RWPE2 (cell line): ENCODE measurements around the gene AGMO.

Experiments
- ATAC-seq: fragments of 200-7000 bp; cut with Tn5 transposase; 3 replicates; pipeline ENCODE4 v1.9.1; 2021; ENCODE audit warnings: low read depth
- DNase-seq: peaks from one replicate; pipeline ENCODE4 v3.0.0-alpha.2; 2020; ENCODE audit warnings: low spot score
- H3K27ac ChIP-seq: fragments of 450-650 bp; 2 replicates; pipeline ENCODE4 v1.5.1; 2017; ENCODE audit warnings: mild to moderate bottlenecking; ENCODE audit not compliant: poor library complexity, severe bottlenecking
- H3K27me3 ChIP-seq: fragments of 250-450 bp; sonication (Bioruptor Pico); 2 replicates; pipeline ENCODE4 v1.5.1; 2021; ENCODE audit warnings: mild to moderate bottlenecking, moderate library complexity; ENCODE audit not compliant: insufficient read depth, poor library complexity, severe bottlenecking
- H3K36me3 ChIP-seq: fragments of 250-450 bp; sonication (Bioruptor Pico); 2 replicates; pipeline ENCODE4 v1.5.1; 2020; ENCODE audit warnings: low read depth, mild to moderate bottlenecking, moderate library complexity
- H3K4me1 ChIP-seq: fragments of 250-450 bp; sonication (Bioruptor Pico); 2 replicates; pipeline ENCODE4 v1.5.1; 2021; ENCODE audit warnings: mild to moderate bottlenecking, moderate library complexity; ENCODE audit not compliant: insufficient read depth, poor library complexity, severe bottlenecking
- H3K4me3 ChIP-seq: fragments of 250-450 bp; sonication (Bioruptor Pico); 2 replicates; pipeline ENCODE4 v1.5.1; 2021; ENCODE audit warnings: mild to moderate bottlenecking, moderate library complexity; ENCODE audit not compliant: severe bottlenecking
- H3K9me3 ChIP-seq: fragments of 250-450 bp; sonication (Bioruptor Pico); 2 replicates; pipeline ENCODE4 v1.5.1; 2021; ENCODE audit warnings: mild to moderate bottlenecking, moderate library complexity; ENCODE audit not compliant: severe bottlenecking
- TF ChIP-seq, protein P1 (sequence below): fragments of 450-650 bp; IDR thresholded peaks from one replicate; pipeline ENCODE4 v1.5.1; 2017; ENCODE audit warnings: mild to moderate bottlenecking, moderate library complexity; ENCODE audit not compliant: poor library complexity, severe bottlenecking

The AGMO gene

GRCh38 chr7:15213093-15213492 lies 348.7 kb downstream of the AGMO start:
- Histone ChIP-seq H3K27ac (no peak overlapping the region), H3K9me3 (no peaks in the 10 kb centered on the region), H3K4me3 (no peak overlapping the region), H3K36me3 (no peaks in the 10 kb centered on the region), H3K27me3 (peaks cover 6% of the 10 kb centered on the region), H3K4me1 (no peaks in the 10 kb centered on the region)
- TF ChIP-seq, protein P1, sequence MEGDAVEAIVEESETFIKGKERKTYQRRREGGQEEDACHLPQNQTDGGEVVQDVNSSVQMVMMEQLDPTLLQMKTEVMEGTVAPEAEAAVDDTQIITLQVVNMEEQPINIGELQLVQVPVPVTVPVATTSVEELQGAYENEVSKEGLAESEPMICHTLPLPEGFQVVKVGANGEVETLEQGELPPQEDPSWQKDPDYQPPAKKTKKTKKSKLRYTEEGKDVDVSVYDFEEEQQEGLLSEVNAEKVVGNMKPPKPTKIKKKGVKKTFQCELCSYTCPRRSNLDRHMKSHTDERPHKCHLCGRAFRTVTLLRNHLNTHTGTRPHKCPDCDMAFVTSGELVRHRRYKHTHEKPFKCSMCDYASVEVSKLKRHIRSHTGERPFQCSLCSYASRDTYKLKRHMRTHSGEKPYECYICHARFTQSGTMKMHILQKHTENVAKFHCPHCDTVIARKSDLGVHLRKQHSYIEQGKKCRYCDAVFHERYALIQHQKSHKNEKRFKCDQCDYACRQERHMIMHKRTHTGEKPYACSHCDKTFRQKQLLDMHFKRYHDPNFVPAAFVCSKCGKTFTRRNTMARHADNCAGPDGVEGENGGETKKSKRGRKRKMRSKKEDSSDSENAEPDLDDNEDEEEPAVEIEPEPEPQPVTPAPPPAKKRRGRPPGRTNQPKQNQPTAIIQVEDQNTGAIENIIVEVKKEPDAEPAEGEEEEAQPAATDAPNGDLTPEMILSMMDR = no peak
- no peak for DNase-seq
- ATAC-seq = no peak

DNA sequence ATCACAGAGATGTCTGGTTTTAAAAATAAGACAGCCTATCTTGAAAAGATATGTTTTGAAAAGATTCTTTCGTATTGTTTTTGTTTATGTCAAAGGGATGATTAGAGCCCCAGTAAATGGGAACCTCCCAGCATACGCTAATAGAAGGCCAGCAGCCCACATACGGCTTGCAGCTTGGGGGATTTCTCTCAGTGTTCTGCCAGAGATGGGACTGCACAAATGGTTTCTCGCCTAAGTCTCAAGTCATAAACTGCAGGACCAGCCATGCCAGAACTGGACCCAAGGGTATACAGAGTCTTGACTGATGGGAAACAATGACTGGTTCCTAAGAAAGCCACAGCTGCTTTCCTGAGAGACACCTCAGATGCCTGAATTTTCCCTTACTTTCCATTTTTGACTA lies 352.4 kb downstream of the AGMO start:
- TF ChIP-seq, protein P1 = no peak
- no peaks in the 10 kb centered on the region for H3K9me3 ChIP-seq
- no peak for DNase-seq
- H3K4me3 ChIP-seq = no peak overlapping the region
- no peaks in the 10 kb centered on the region for H3K4me1 ChIP-seq
- no peak for ATAC-seq
- no peak overlapping the region for H3K27ac ChIP-seq
- no peaks in the 10 kb centered on the region for H3K36me3 ChIP-seq
- H3K27me3 ChIP-seq = no peaks in the 10 kb centered on the region

DNA sequence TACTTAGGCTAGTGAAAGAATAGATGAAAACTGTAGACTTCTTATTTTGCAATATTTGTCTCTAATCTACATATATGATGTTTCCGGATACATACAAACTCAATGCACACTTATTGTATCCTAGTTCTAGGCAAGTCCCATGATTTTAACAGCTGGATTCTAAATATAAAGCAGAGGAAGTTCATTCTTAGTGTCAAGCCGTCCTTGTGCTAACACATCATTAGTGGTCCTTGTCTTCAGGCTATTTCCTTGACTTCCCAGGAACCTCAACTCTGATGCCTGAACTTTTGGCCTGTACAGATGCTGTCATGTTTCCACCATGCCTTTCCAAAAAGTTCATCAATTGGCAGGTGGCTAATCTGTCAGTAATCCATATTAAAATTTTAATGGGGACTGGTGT lies 357.4 kb downstream of the AGMO start:
- no peaks in the 10 kb centered on the region for H3K4me1 ChIP-seq
- H3K27ac ChIP-seq = no peak overlapping the region
- H3K9me3 ChIP-seq = peaks cover 2% of the 10 kb centered on the region
- H3K4me3 ChIP-seq = no peak overlapping the region
- TF ChIP-seq, protein P1 = no peak
- DNase-seq (no peak), ATAC-seq (no peak)
- H3K27me3 ChIP-seq = no peaks in the 10 kb centered on the region
- H3K36me3 ChIP-seq = no peaks in the 10 kb centered on the region

DNA sequence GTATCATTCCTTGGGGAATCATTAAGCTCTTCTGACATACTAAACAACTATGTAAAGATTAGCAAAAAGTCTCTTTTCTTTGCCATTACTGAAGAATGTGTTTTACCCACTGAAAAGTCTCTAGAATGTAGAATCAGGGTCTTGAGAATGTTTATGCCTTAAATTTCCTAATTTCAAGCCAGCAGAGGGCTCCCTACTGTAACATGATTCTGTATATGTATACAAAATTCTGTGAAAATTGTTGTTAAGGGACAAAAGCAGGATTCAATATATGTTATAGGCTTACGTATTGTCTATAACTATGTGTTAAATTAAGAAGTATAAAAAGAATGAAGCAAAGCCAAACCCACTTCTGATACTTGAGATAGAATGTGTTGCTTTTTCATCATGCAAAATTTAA lies 362.3 kb downstream of the AGMO start:
- Histone ChIP-seq H3K27ac (no peak overlapping the region), H3K36me3 (no peaks in the 10 kb centered on the region), H3K27me3 (no peaks in the 10 kb centered on the region), H3K9me3 (peaks cover 2% of the 10 kb centered on the region), H3K4me3 (no peak overlapping the region), H3K4me1 (peaks cover 6% of the 10 kb centered on the region)
- TF ChIP-seq, protein P1 = peak; percentile 47
- no peak for ATAC-seq
- DNase-seq = no peak

GRCh38 chr7:15197042-15197977 lies 364.5 kb downstream of the AGMO start:
- DNase-seq (no peak), ATAC-seq (no peak)
- H3K9me3 ChIP-seq = peaks cover 2% of the 10 kb centered on the region
- H3K36me3 ChIP-seq = no peaks in the 10 kb centered on the region
- no peak overlapping the region for H3K27ac ChIP-seq
- H3K4me3 ChIP-seq = no peak overlapping the region
- H3K4me1 ChIP-seq = peaks cover 6% of the 10 kb centered on the region
- TF ChIP-seq, protein P1 = no peak
- no peaks in the 10 kb centered on the region for H3K27me3 ChIP-seq
